Gastrocnemius medialis (tissue), 4 donors: ENCODE results near the gene WNK2. TPM values are rescaled to one million over a fixed set of nuclear protein-coding genes. Genes with fewer than 3 reads are reported as not detected.

ENCODE experiments used
- ATAC-seq, 2 donors: fragments of 150-250 bp; one replicate each; pipeline ENCODE4 v1.9.1; 2016
- DNase-seq, 2 donors: peaks; one replicate each; pipeline ENCODE4 v3.0.0-alpha.2; 2019
- H3K27ac ChIP-seq, 4 donors: fragments of 200-600 bp; sonication (generic); 1 replicate in 1 of 4; 2 replicates in 3 of 4; pipeline ENCODE4 v1.5.1; 2016 to 2018; ENCODE audit warnings: mild to moderate bottlenecking in 2 of 4, moderate library complexity in 1 of 4
- H3K27me3 ChIP-seq, 3 donors: fragments of 200-600 bp; sonication (generic) in 2 of 3; 1 replicate in 1 of 3; 2 replicates in 2 of 3; pipeline versions ENCODE4 v1.5.1 to v1.6.0; 2016 to 2019; ENCODE audit warnings: mild to moderate bottlenecking in 1 of 3, moderate library complexity in 1 of 3
- H3K36me3 ChIP-seq, 2 donors: fragments of 200-600 bp; sonication (generic) in 1 of 2; one replicate each; pipeline ENCODE4 v1.5.1; 2017 to 2018
- H3K4me1 ChIP-seq, 2 donors: fragments of 200-600 bp; sonication (generic) in 1 of 2; one replicate each; pipeline ENCODE4 v1.5.1; 2016 to 2017; ENCODE audit warnings: mild to moderate bottlenecking in 2 of 2
- H3K4me3 ChIP-seq, 4 donors: fragments of 200-600 bp; sonication (generic) in 3 of 4; 1 replicate in 1 of 4; 2 replicates in 3 of 4; pipeline ENCODE4 v1.5.1; 2016 to 2019; ENCODE audit warnings: mild to moderate bottlenecking in 2 of 4
- H3K9me3 ChIP-seq, 3 donors: fragments of 200-600 bp; sonication (generic) in 2 of 3; 1 replicate in 1 of 3; 2 replicates in 2 of 3; pipeline ENCODE4 v1.5.1; 2016 to 2019
- CTCF ChIP-seq, 5 experiments: fragments of 450-650 bp in 3 of 5; fragments of 200-600 bp in 2 of 5; sonication (generic) in 2 of 5; IDR thresholded peaks in 4 of 5; conservative IDR thresholded peaks in 1 of 5; 1 replicate in 4 of 5; 2 replicates in 1 of 5; pipeline ENCODE4 v1.5.1; 2016 to 2019; ENCODE audit warnings: antibody characterized with exemption in 5 of 5, mild to moderate bottlenecking in 3 of 5, moderate library complexity in 3 of 5
- POLR2A ChIP-seq, 2 donors: fragments of 450-650 bp; IDR thresholded peaks; one replicate each; pipeline ENCODE4 v1.6.1; 2017; ENCODE audit warnings: antibody characterized with exemption in 2 of 2, mild to moderate bottlenecking in 2 of 2, moderate library complexity in 2 of 2
- in situ Hi-C, 4 donors: fragments of 200-750 bp; cut with MboI; loops; one replicate each; pipeline versions ENCODE4 v1.15.0 to v1.8.0; 2017; ENCODE audit warnings: low sequenced_read_pairs in 4 of 4
- intact Hi-C: fragments of 100-400 bp; cut with DNase I; formaldehyde crosslinking; loops from one replicate; pipeline ENCODE4 v1.15.1; 2023; ENCODE audit warnings: low total_unique reads
- total RNA-seq, 4 donors: library from RNA; depleted of rRNA; stranded (reverse); fragments of >200 nt; gene quantifications; one replicate each; pipeline versions ENCODE4 v1.1.0 to v1.2.3, GENCODE V29; 2016

Gene WNK2
- total RNA-seq, 4 donors from 2014 or later, result 11.3 to 43.0 (median 24.7) TPM

GRCh38 chr9:93207326-93207814 is 23.4 kb downstream of the WNK2 start:
- in situ Hi-C loops, result no loop called here
- Histone ChIP-seq H3K36me3 (no peaks in the 10 kb centered on the region), H3K4me3 (peak overlapping the region in 3 of 4 donors; percentile 15 to 41 (median 20)), H3K27ac (peak overlapping the region; percentile 82 to 90 (median 86)), H3K4me1 (peaks cover 52 to 56% of the 10 kb centered on the region in 2 donors), H3K9me3 (no peaks in the 10 kb centered on the region), H3K27me3 (no peaks in the 10 kb centered on the region)
- peak in 2 of 5 experiments; percentile 28 to 30 for TF ChIP-seq CTCF (IDR thresholded peaks at IDR 0.05 in 4 of 5, conservative IDR thresholded peaks at IDR 0.05 in 1 of 5)
- TF ChIP-seq POLR2A (IDR thresholded peaks at IDR 0.05), result no peak
- intact Hi-C loops, result loop anchor here (5.0 kb wide), 2 partner anchors 45 to 360 kb away; no protein-coding TSS in a partner anchor
- ATAC-seq, result peak; percentile 92 to 94
- DNase-seq, result peak; percentile 61 to 78

- H3K4me1 ChIP-seq, result peaks cover 48 to 54% of the 10 kb centered on the region in 2 donors
- H3K27ac ChIP-seq, result peak overlapping the region; percentile 82 to 90 (median 86)
- no peak for TF ChIP-seq CTCF (IDR thresholded peaks at IDR 0.05 in 4 of 5, conservative IDR thresholded peaks at IDR 0.05 in 1 of 5)
- TF ChIP-seq POLR2A (IDR thresholded peaks at IDR 0.05), result no peak
- in situ Hi-C loops, result no loop called here
- no peaks in the 10 kb centered on the region for H3K9me3 ChIP-seq
- H3K27me3 ChIP-seq, result no peaks in the 10 kb centered on the region
- intact Hi-C loops, result loop anchor here (5.0 kb wide), 2 partner anchors 46 to 359 kb away; no protein-coding TSS in a partner anchor
- no peak for DNase-seq
- H3K36me3 ChIP-seq, result no peaks in the 10 kb centered on the region
- H3K4me3 ChIP-seq, result peak overlapping the region in 3 of 4 donors; percentile 15 to 41 (median 20)
- ATAC-seq, result peak in 1 of 2 donors; percentile 8
Observed at GRCh38 chr9:93207860-93208734, 24.2 kb downstream of the WNK2 start.

- Histone ChIP-seq H3K4me1 (peaks cover 44 to 50% of the 10 kb centered on the region in 2 donors), H3K27me3 (no peaks in the 10 kb centered on the region), H3K9me3 (no peaks in the 10 kb centered on the region), H3K27ac (peak overlapping the region; percentile 23 to 90 (median 85)), H3K4me3 (no peak overlapping the region), H3K36me3 (no peaks in the 10 kb centered on the region)
- ATAC-seq, result no peak
- intact Hi-C loops (loop anchor here (5.0 kb wide), 2 partner anchors 47 to 358 kb away; no protein-coding TSS in a partner anchor), in situ Hi-C loops (no loop called here)
- no peak for TF ChIP-seq POLR2A (IDR thresholded peaks at IDR 0.05)
- no peak for TF ChIP-seq CTCF (IDR thresholded peaks at IDR 0.05 in 4 of 5, conservative IDR thresholded peaks at IDR 0.05 in 1 of 5)
- DNase-seq, result no peak
Observed at GRCh38 chr9:93209097-93209496, 25.2 kb downstream of the WNK2 start.

GRCh38 chr9:93209576-93210323 is 25.8 kb downstream of the WNK2 start:
- in situ Hi-C loops, result no loop called here
- Histone ChIP-seq H3K9me3 (no peaks in the 10 kb centered on the region), H3K36me3 (no peaks in the 10 kb centered on the region), H3K4me3 (no peak overlapping the region), H3K27ac (peak overlapping the region; percentile 23 to 90 (median 60)), H3K4me1 (peaks cover 42 to 45% of the 10 kb centered on the region in 2 donors), H3K27me3 (no peaks in the 10 kb centered on the region)
- TF ChIP-seq CTCF (IDR thresholded peaks at IDR 0.05 in 4 of 5, conservative IDR thresholded peaks at IDR 0.05 in 1 of 5) (no peak), POLR2A (IDR thresholded peaks at IDR 0.05) (no peak)
- DNase-seq (no peak), ATAC-seq (no peak)
- intact Hi-C loops, result loop anchor here (5.0 kb wide), 2 partner anchors 47 to 358 kb away; no protein-coding TSS in a partner anchor
